Measurements from ENCODE around the gene SLC26A3.

The SLC26A3 gene

DNA sequence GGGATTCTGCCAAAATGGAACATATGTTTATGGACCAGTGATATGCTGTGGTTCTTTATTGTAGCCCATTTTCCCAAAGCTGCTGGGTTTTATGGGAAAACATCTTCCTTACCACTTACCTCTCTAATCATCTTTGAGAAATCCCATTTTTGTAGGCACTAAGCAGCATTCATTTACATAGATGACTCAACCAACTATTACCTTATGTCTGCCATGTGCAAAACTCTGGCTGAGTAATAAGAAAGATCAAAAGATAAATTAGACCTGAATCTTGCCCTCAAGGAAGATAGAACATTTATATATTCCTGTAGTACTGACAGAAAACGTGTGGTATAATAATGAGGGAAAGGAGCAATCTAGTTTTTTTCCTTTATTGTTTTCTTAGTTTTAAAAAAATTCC lies 34.8 kb downstream of the SLC26A3 start:
- Histone ChIP-seq H3K79me1 (ENCODE audit: low read length) (no peaks in the 10 kb centered on the region), H3K9me3 (ENCODE audit: insufficient read depth, low read depth, low read length) (no peaks in the 10 kb centered on the region), H2BK12ac (ENCODE audit: low read length) (no peak overlapping the region), H3K9ac (ENCODE audit: low read length) (no peak overlapping the region), H3K79me2 (ENCODE audit: control insufficient read depth, insufficient read depth, low read length, poor library complexity) (no peaks in the 10 kb centered on the region), H3K4me2 (ENCODE audit: low read length) (no peak overlapping the region), H4K8ac (ENCODE audit: low read depth, low read length) (no peak overlapping the region), H3K14ac (ENCODE audit: low read length) (no peak overlapping the region), H3K27ac (ENCODE audit: low read depth, low read length) (no peak overlapping the region), H3K4me3 (ENCODE audit: low read depth, low read length) (no peak overlapping the region), H2AK5ac (ENCODE audit: low read length) (no peak overlapping the region), H3K23ac (ENCODE audit: low read length) (no peak overlapping the region), H3K18ac (ENCODE audit: low read length) (no peak overlapping the region), H3K27me3 (ENCODE audit: insufficient read depth, low read length) (no peaks in the 10 kb centered on the region), H3K4ac (ENCODE audit: low read depth, low read length) (no peak overlapping the region), H4K91ac (ENCODE audit: low read depth, low read length) (no peak overlapping the region), H2BK120ac (ENCODE audit: insufficient read depth, low read length, poor library complexity) (no peak overlapping the region), H3K36me3 (ENCODE audit: control insufficient read depth in 1 of 2, insufficient read depth in 2 of 2, low read length in 2 of 2) (no peaks in the 10 kb centered on the region), H4K12ac (ENCODE audit: low read depth, low read length) (no peak overlapping the region), H3K4me1 (ENCODE audit: control insufficient read depth in 1 of 2, insufficient read depth in 2 of 2, low read length in 2 of 2) (no peaks in the 10 kb centered on the region), H2BK5ac (ENCODE audit: low read depth, low read length, poor library complexity) (no peak overlapping the region), H2AFZ (ENCODE audit: insufficient read depth, low read length, poor library complexity) (no peak overlapping the region)
- DNase-seq = peak; percentile 2 to 60
- WGBS (ENCODE audit: extremely low coverage, insufficient coverage, insufficient read length) = no CpG with 5 or more reads among the region's 1 CpG

DNA sequence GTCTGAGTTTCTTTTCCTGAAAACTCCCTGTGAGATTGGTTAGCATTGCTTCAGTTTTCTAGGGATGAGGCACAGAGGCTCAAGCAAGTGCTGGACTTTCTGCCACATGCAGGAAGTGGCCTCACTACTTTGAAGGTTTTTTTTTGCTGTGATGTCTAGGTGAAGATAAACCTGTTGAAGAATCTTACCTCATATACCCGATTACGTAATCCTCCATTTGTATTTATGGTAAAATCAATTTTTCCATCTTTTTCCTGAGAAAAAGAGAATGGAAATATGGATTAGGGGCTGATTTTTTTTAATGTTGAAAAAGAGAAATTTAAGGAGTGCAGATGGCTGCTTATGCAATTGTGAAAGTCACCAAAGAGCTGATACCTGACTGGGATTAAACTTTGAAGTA lies 35.6 kb downstream of the SLC26A3 start:
- H3K4me3 ChIP-seq (ENCODE audit: low read depth, low read length) = no peak overlapping the region
- H3K79me2 ChIP-seq (ENCODE audit: control insufficient read depth, insufficient read depth, low read length, poor library complexity) = no peaks in the 10 kb centered on the region
- no peak overlapping the region for H3K27ac ChIP-seq (ENCODE audit: low read depth, low read length)
- H2BK120ac ChIP-seq (ENCODE audit: insufficient read depth, low read length, poor library complexity) = no peak overlapping the region
- no peaks in the 10 kb centered on the region for H3K4me1 ChIP-seq (ENCODE audit: control insufficient read depth in 1 of 2, insufficient read depth in 2 of 2, low read length in 2 of 2)
- no peak overlapping the region for H3K14ac ChIP-seq (ENCODE audit: low read length)
- H3K4ac ChIP-seq (ENCODE audit: low read depth, low read length) = no peak overlapping the region
- no peak overlapping the region for H4K91ac ChIP-seq (ENCODE audit: low read depth, low read length)
- H2BK12ac ChIP-seq (ENCODE audit: low read length) = no peak overlapping the region
- H2AK5ac ChIP-seq (ENCODE audit: low read length) = no peak overlapping the region
- H4K12ac ChIP-seq (ENCODE audit: low read depth, low read length) = no peak overlapping the region
- H3K36me3 ChIP-seq (ENCODE audit: control insufficient read depth in 1 of 2, insufficient read depth in 2 of 2, low read length in 2 of 2) = no peaks in the 10 kb centered on the region
- DNase-seq = no peak
- H3K27me3 ChIP-seq (ENCODE audit: insufficient read depth, low read length) = no peaks in the 10 kb centered on the region
- H3K79me1 ChIP-seq (ENCODE audit: low read length) = no peaks in the 10 kb centered on the region
- no peak overlapping the region for H3K9ac ChIP-seq (ENCODE audit: low read length)
- no CpG with 5 or more reads among the region's 2 CpGs for WGBS (ENCODE audit: extremely low coverage, insufficient coverage, insufficient read length)
- no peak overlapping the region for H2AFZ ChIP-seq (ENCODE audit: insufficient read depth, low read length, poor library complexity)
- no peaks in the 10 kb centered on the region for H3K9me3 ChIP-seq (ENCODE audit: insufficient read depth, low read depth, low read length)
- H3K23ac ChIP-seq (ENCODE audit: low read length) = no peak overlapping the region
- H4K8ac ChIP-seq (ENCODE audit: low read depth, low read length) = no peak overlapping the region
- H3K4me2 ChIP-seq (ENCODE audit: low read length) = no peak overlapping the region
- H2BK5ac ChIP-seq (ENCODE audit: low read depth, low read length, poor library complexity) = no peak overlapping the region
- no peak overlapping the region for H3K18ac ChIP-seq (ENCODE audit: low read length)

DNA sequence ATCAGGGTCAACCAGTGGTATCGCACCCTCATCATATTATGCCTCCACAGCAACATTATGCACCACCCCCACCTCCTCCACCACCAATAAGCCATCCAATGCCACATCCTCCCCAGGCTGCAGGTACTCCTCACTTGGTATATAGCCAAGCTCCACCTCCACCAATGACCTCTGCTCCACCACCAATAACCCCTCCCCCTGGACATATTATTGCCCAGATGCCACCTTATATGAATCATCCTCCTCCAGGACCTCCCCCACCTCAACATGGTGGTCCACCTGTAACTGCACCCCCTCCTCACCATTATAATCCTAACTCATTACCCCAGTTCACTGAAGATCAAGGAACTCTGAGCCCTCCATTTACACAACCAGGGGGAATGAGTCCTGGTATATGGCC lies 44.4 kb downstream of the SLC26A3 start:
- no peak overlapping the region for H3K4ac ChIP-seq (ENCODE audit: low read depth, low read length)
- H3K79me2 ChIP-seq (ENCODE audit: control insufficient read depth, insufficient read depth, low read length, poor library complexity) = no peaks in the 10 kb centered on the region

DNA sequence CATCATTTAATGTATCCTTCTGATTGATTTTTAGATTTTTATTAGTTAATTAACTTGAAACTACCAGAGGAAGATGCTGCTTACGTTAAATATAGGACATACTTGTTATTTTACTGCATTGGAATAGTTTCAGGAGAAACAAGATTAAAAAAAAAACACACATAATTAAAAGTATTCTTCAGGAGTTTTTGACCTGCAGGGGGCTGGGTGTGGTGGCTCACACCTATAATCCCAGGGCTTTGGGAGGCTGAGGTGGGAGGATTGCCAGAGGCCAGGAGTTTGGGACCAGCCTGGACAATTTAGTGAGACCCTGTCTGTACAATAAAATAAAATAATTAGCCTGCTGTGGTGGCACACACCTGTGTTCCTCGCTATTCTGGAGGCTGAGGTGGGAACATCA lies 48.4 kb downstream of the SLC26A3 start:
- Histone ChIP-seq H4K8ac (ENCODE audit: low read depth, low read length) (no peak overlapping the region), H3K14ac (ENCODE audit: low read length) (no peak overlapping the region), H2BK12ac (ENCODE audit: low read length) (no peak overlapping the region), H3K4ac (ENCODE audit: low read depth, low read length) (no peak overlapping the region), H3K36me3 (ENCODE audit: control insufficient read depth in 1 of 2, insufficient read depth in 2 of 2, low read length in 2 of 2) (peaks cover 22 to 24% of the 10 kb centered on the region in 2 experiments), H3K27ac (ENCODE audit: low read depth, low read length) (no peak overlapping the region), H3K9me3 (ENCODE audit: insufficient read depth, low read depth, low read length) (no peaks in the 10 kb centered on the region), H3K4me3 (ENCODE audit: low read depth, low read length) (no peak overlapping the region), H4K91ac (ENCODE audit: low read depth, low read length) (no peak overlapping the region), H2AFZ (ENCODE audit: insufficient read depth, low read length, poor library complexity) (no peak overlapping the region), H3K79me2 (ENCODE audit: control insufficient read depth, insufficient read depth, low read length, poor library complexity) (no peaks in the 10 kb centered on the region), H3K18ac (ENCODE audit: low read length) (no peak overlapping the region), H3K27me3 (ENCODE audit: insufficient read depth, low read length) (no peaks in the 10 kb centered on the region), H4K12ac (ENCODE audit: low read depth, low read length) (no peak overlapping the region), H2BK5ac (ENCODE audit: low read depth, low read length, poor library complexity) (no peak overlapping the region), H2AK5ac (ENCODE audit: low read length) (no peak overlapping the region), H3K4me1 (ENCODE audit: control insufficient read depth in 1 of 2, insufficient read depth in 2 of 2, low read length in 2 of 2) (no peaks in the 10 kb centered on the region), H3K23ac (ENCODE audit: low read length) (no peak overlapping the region), H3K79me1 (ENCODE audit: low read length) (no peaks in the 10 kb centered on the region), H3K4me2 (ENCODE audit: low read length) (no peak overlapping the region), H3K9ac (ENCODE audit: low read length) (no peak overlapping the region), H2BK120ac (ENCODE audit: insufficient read depth, low read length, poor library complexity) (no peak overlapping the region)
- WGBS (ENCODE audit: extremely low coverage, insufficient coverage, insufficient read length) = no CpG with 5 or more reads among the region's 2 CpGs
- DNase-seq = no peak

More for the DNA sequence above, 44.4 kb downstream of the SLC26A3 start:
- Histone ChIP-seq H4K91ac (ENCODE audit: low read depth, low read length) (no peak overlapping the region), H4K12ac (ENCODE audit: low read depth, low read length) (no peak overlapping the region), H2BK12ac (ENCODE audit: low read length) (no peak overlapping the region), H3K9ac (ENCODE audit: low read length) (peak overlapping the region; percentile 18), H3K36me3 (ENCODE audit: control insufficient read depth in 1 of 2, insufficient read depth in 2 of 2, low read length in 2 of 2) (peaks cover 13 to 15% of the 10 kb centered on the region in 2 experiments), H4K8ac (ENCODE audit: low read depth, low read length) (no peak overlapping the region), H2AFZ (ENCODE audit: insufficient read depth, low read length, poor library complexity) (no peak overlapping the region), H3K79me1 (ENCODE audit: low read length) (no peaks in the 10 kb centered on the region), H3K4me3 (ENCODE audit: low read depth, low read length) (no peak overlapping the region), H3K18ac (ENCODE audit: low read length) (no peak overlapping the region), H2AK5ac (ENCODE audit: low read length) (no peak overlapping the region), H3K27ac (ENCODE audit: low read depth, low read length) (no peak overlapping the region), H3K27me3 (ENCODE audit: insufficient read depth, low read length) (no peaks in the 10 kb centered on the region), H3K4me1 (ENCODE audit: control insufficient read depth in 1 of 2, insufficient read depth in 2 of 2, low read length in 2 of 2) (no peaks in the 10 kb centered on the region), H3K23ac (ENCODE audit: low read length) (no peak overlapping the region), H3K14ac (ENCODE audit: low read length) (no peak overlapping the region), H2BK5ac (ENCODE audit: low read depth, low read length, poor library complexity) (no peak overlapping the region), H2BK120ac (ENCODE audit: insufficient read depth, low read length, poor library complexity) (no peak overlapping the region), H3K9me3 (ENCODE audit: insufficient read depth, low read depth, low read length) (no peaks in the 10 kb centered on the region), H3K4me2 (ENCODE audit: low read length) (no peak overlapping the region)
- DNase-seq = no peak
- WGBS (ENCODE audit: extremely low coverage, insufficient coverage, insufficient read length) = no CpG with 5 or more reads among the region's 1 CpG
